Naive thymus-derived CD8-positive, alpha-beta T cell (primary cell): ENCODE results near the gene SMIM43. TPM values are rescaled to one million over a fixed set of nuclear protein-coding genes. Genes with fewer than 3 reads are reported as not detected.

Experiments used
- ATAC-seq, 2 donors: fragments of 150-1000 bp; cut with Tn5 transposase in 1 of 2; sonication (Bioruptor Pico), chemical (Tn5 transposase) in 1 of 2; 1 replicate in 1 of 2; 2 replicates in 1 of 2; pipeline ENCODE4 v1.10.0; 2021; ENCODE audit warnings: mild to moderate bottlenecking in 2 of 2, moderate library complexity in 2 of 2
- POLR2A ChIA-PET: fragments of 350-600 bp; sonication (Branson Sonifier 250); formaldehyde crosslinking; loops from one replicate; lab custom pipeline; 2021; ENCODE audit warnings: antibody characterized with exemption; lab: Charles Lee
- DNase-seq, 10 donors: peaks; one replicate each; pipeline versions ENCODE4 v3.0.0 to v3.0.0-alpha.2; 2020 to 2022
- H3K27ac Mint-ChIP-seq, 10 donors: one replicate each; pipeline ENCODE4 v1.8.0; 2020 to 2022; ENCODE audit warnings: mild to moderate bottlenecking in 10 of 10, mixed read lengths in 10 of 10, moderate library complexity in 4 of 10, inconsistent platforms in 1 of 10
- H3K27me3 Mint-ChIP-seq, 5 donors: one replicate each; pipeline ENCODE4 v1.8.0; 2021 to 2022; ENCODE audit warnings: mixed read lengths in 5 of 5
- H3K36me3 Mint-ChIP-seq, 3 donors: one replicate each; pipeline ENCODE4 v1.8.0; 2020 to 2022; ENCODE audit warnings: mixed read lengths in 3 of 3, mild to moderate bottlenecking in 2 of 3, inconsistent platforms in 1 of 3
- H3K4me1 Mint-ChIP-seq, 4 donors: one replicate each; pipeline ENCODE4 v1.8.0; 2021 to 2022; ENCODE audit warnings: mixed read lengths in 4 of 4
- H3K4me3 Mint-ChIP-seq, 10 donors: one replicate each; pipeline ENCODE4 v1.8.0; 2020 to 2022; ENCODE audit warnings: mild to moderate bottlenecking in 10 of 10, mixed read lengths in 10 of 10, moderate library complexity in 6 of 10, inconsistent platforms in 1 of 10
- H3K9me3 Mint-ChIP-seq, 9 donors: one replicate each; pipeline ENCODE4 v1.8.0; 2020 to 2022; ENCODE audit warnings: mixed read lengths in 9 of 9, mild to moderate bottlenecking in 3 of 9, inconsistent platforms in 1 of 9, moderate library complexity in 1 of 9
- polyA plus RNA-seq, 3 donors: library from polyadenylated mRNA; unstranded; fragments of 300-500 nt; fragmentation: Illumina TruSeq; gene quantifications; one replicate each; pipeline ENCODE4 v1.2.3, GENCODE V29; 2021
- total RNA-seq, 8 experiments: library from RNA in 2 of 8; stranded (reverse) in 2 of 8; gene quantifications; one replicate each; pipeline ENCODE4 v1.2.3 and lab custom pipeline; 2021 to 2026

Gene SMIM43
- total and polyA plus RNA-seq, 5 experiments from 2014 or later = not detected

GRCh38 chr4:121724671-121725070, 40.3 kb downstream of the SMIM43 start:
- Mint-ChIP-seq H3K4me3 (no peak overlapping the region), H3K9me3 (no peaks in the 10 kb centered on the region), H3K4me1 (no peaks in the 10 kb centered on the region), H3K27ac (no peak overlapping the region), H3K36me3 (no peaks in the 10 kb centered on the region), H3K27me3 (peaks cover 0 to 3% (median 0%) of the 10 kb centered on the region in 5 donors)
- POLR2A ChIA-PET = no interaction called here
- DNase-seq (no peak), ATAC-seq (no peak)

DNA sequence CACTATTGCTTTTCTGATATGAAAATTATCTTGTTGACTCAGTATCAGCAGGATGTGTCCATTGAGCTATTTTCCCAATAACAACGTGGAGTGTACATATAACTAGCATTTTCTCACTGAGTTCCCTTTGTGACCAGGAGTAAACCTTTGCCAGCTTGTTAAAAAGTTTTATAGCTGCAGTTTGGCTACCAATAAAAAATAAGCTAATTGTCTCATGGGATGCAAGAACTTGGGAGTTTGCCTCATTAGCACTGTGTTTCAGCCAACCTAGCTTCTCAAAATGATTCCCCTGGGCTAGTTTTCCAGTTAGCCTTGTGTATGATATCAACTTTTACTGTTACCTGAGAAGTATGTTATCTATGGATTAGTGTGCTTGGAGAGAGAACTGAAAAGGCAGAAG, 43.3 kb downstream of the SMIM43 start:
- no peak for DNase-seq
- no peak for ATAC-seq

GRCh38 chr4:121720109-121720508, 44.9 kb downstream of the SMIM43 start:
- DNase-seq = no peak
- POLR2A ChIA-PET = no interaction called here
- Mint-ChIP-seq H3K27ac (no peak overlapping the region), H3K4me1 (no peaks in the 10 kb centered on the region), H3K27me3 (peaks cover 3 to 23% (median 12%) of the 10 kb centered on the region in 5 donors), H3K36me3 (no peaks in the 10 kb centered on the region), H3K9me3 (no peaks in the 10 kb centered on the region), H3K4me3 (no peak overlapping the region)
- no peak for ATAC-seq

More for the DNA sequence above, 43.3 kb downstream of the SMIM43 start:
- POLR2A ChIA-PET = no interaction called here
- H3K4me3 Mint-ChIP-seq = no peak overlapping the region
- H3K36me3 Mint-ChIP-seq = no peaks in the 10 kb centered on the region
- H3K27ac Mint-ChIP-seq = no peak overlapping the region
- H3K9me3 Mint-ChIP-seq = no peaks in the 10 kb centered on the region
- H3K27me3 Mint-ChIP-seq = peaks cover 0 to 11% (median under 1%) of the 10 kb centered on the region in 5 donors
- no peaks in the 10 kb centered on the region for H3K4me1 Mint-ChIP-seq

DNA sequence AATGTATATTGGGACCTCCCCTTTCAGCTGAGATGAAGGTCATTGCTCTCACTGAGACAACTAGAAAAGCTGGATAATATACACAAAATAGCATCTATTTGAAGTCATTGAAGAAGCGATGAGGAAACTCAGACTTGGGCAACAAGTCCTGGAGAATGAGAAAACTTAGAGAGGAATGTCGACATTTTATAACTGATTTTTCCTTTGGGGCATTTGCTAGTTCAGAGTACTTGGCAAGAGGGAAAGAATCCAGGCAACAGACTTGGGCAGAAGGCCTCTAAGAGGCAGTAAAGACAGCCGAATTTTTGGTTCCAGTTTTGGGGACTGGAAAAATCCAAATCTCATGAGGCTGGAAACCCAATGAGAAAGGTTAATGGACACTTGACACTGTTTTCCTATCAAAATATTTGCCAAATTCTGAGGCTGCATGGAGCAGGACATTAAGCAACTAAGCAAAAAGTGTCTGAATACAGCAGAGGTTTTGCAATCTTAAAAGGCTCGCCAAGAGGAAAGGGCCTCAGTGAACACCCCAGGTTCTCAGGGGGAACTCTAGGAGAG, 47.2 kb downstream of the SMIM43 start:
- DNase-seq = no peak
- no peaks in the 10 kb centered on the region for H3K36me3 Mint-ChIP-seq
- H3K9me3 Mint-ChIP-seq = no peaks in the 10 kb centered on the region
- H3K4me1 Mint-ChIP-seq = no peaks in the 10 kb centered on the region
- POLR2A ChIA-PET = no interaction called here
- peaks cover 10 to 36% (median 17%) of the 10 kb centered on the region in 5 donors for H3K27me3 Mint-ChIP-seq
- no peak overlapping the region for H3K4me3 Mint-ChIP-seq
- H3K27ac Mint-ChIP-seq = no peak overlapping the region
- no peak for ATAC-seq

DNA sequence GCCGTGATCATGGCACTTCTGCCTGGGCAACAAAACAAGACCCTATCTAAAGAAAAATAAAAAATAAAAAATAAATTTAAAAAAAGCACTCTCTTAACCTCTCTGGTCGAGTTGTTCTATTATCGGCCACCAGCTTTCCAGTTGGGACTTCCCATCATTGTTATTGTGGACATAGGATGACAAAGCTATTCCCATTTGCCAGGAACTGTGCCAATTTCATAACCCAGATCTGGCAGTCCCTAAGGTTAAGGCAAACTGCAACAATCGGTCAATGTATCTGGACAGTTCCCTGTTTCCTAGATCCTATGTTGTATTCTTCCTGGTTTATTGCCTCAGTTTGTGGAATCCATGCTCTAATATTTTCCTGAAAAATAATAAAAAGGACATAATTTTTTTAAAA, 50.4 kb downstream of the SMIM43 start:
- Mint-ChIP-seq H3K36me3 (no peaks in the 10 kb centered on the region), H3K27me3 (peaks cover 22 to 63% (median 36%) of the 10 kb centered on the region in 5 donors), H3K27ac (no peak overlapping the region), H3K4me1 (peaks cover 0 to 6% (median 5%) of the 10 kb centered on the region in 4 donors), H3K4me3 (no peak overlapping the region), H3K9me3 (no peaks in the 10 kb centered on the region)
- POLR2A ChIA-PET = no interaction called here
- ATAC-seq = no peak
- DNase-seq = no peak

GRCh38 chr4:121712783-121713182, 52.2 kb downstream of the SMIM43 start:
- POLR2A ChIA-PET = no interaction called here
- Mint-ChIP-seq H3K4me3 (no peak overlapping the region), H3K27me3 (peaks cover 30 to 81% (median 50%) of the 10 kb centered on the region in 5 donors), H3K27ac (no peak overlapping the region), H3K36me3 (no peaks in the 10 kb centered on the region), H3K4me1 (peaks cover 0 to 6% (median 5%) of the 10 kb centered on the region in 4 donors), H3K9me3 (no peaks in the 10 kb centered on the region)
- DNase-seq = no peak
- ATAC-seq = no peak

- ATAC-seq = no peak
- H3K27ac Mint-ChIP-seq = no peak overlapping the region
- peak overlapping the region in 1 of 10 donors; percentile 15 for H3K4me3 Mint-ChIP-seq
- H3K36me3 Mint-ChIP-seq = no peaks in the 10 kb centered on the region
- POLR2A ChIA-PET = no interaction called here
- DNase-seq = no peak
- H3K27me3 Mint-ChIP-seq = peaks cover 30 to 87% (median 50%) of the 10 kb centered on the region in 5 donors
- H3K4me1 Mint-ChIP-seq = peaks cover 0 to 9% (median 6%) of the 10 kb centered on the region in 4 donors
- H3K9me3 Mint-ChIP-seq = no peaks in the 10 kb centered on the region
These were observed 52.8 kb downstream of the SMIM43 start for GRCh38 chr4:121712001-121712651.

GRCh38 chr4:121711263-121712000, 53.5 kb downstream of the SMIM43 start:
- H3K4me1 Mint-ChIP-seq = peaks cover 4 to 16% (median 7%) of the 10 kb centered on the region in 4 donors
- H3K27me3 Mint-ChIP-seq = peaks cover 31 to 91% (median 56%) of the 10 kb centered on the region in 5 donors
- no peak overlapping the region for H3K27ac Mint-ChIP-seq
- H3K4me3 Mint-ChIP-seq = peak overlapping the region in 6 of 10 donors; percentile 3 to 64 (median 44)
- DNase-seq = peak in 1 of 10 donors; percentile 4
- no peaks in the 10 kb centered on the region for H3K36me3 Mint-ChIP-seq
- H3K9me3 Mint-ChIP-seq = no peaks in the 10 kb centered on the region
- peak; percentile 46 to 51 for ATAC-seq
- POLR2A ChIA-PET = no interaction called here

DNA sequence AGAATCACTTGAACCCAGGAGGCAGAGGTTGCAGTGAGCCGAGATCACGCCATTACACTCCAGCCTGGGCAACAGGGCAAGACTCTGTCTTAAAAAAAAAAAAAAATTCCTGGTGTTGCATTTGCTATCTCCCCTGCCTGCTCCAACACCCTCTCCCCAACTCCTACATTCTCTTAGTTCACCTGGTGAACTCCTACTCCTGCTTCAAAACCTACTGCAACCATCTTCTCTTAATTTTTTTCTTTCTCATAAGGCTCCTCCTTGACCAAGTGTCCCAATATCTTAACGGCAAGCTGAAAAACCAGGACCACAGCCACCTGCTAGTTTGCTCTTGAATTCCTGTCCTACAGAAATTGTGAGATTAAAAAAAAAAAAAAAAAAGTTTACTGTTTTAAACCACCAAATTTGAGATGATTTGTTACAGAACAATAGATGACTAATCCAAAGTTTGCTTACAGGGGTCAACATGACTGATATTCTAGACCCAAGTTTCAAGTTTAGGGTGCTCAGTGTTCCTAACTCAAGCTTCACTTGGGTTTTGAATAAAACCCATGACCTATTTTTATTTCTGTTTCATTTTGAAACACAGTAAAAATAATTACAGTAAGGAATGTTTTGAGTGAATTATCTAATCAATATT, 55.1 kb downstream of the SMIM43 start:
- POLR2A ChIA-PET = no interaction called here
- H3K9me3 Mint-ChIP-seq = no peaks in the 10 kb centered on the region
- no peak overlapping the region for H3K27ac Mint-ChIP-seq
- DNase-seq (no peak), ATAC-seq (no peak)
- peaks cover 29 to 80% (median 48%) of the 10 kb centered on the region in 5 donors for H3K27me3 Mint-ChIP-seq
- no peaks in the 10 kb centered on the region for H3K36me3 Mint-ChIP-seq
- no peak overlapping the region for H3K4me3 Mint-ChIP-seq
- peaks cover 6 to 21% (median 7%) of the 10 kb centered on the region in 4 donors for H3K4me1 Mint-ChIP-seq

Other genes with a start within 250 kb of the SMIM43 start
- 10 to 100 TPM; 38.2 to 40.7 TPM for gene ANXA5, start 68.2 kb downstream of the SMIM43 start, total RNA-seq
- gene ANXA5, start 68.2 kb downstream of the SMIM43 start, polyA plus RNA-seq = 10 to 100 TPM; 24.8 to 93.3 (median 87.5) TPM
- gene EXOSC9, start 36.2 kb upstream of the SMIM43 start, total RNA-seq = 10 to 100 TPM; 41.6 to 45.7 TPM
- 10 to 100 TPM; 37.0 to 44.6 (median 38.4) TPM for gene EXOSC9, start 36.2 kb upstream of the SMIM43 start, polyA plus RNA-seq
- 1 to 10 TPM; 1.1 to 1.3 TPM for gene CCNA2, start 58.7 kb upstream of the SMIM43 start, total RNA-seq
- gene CCNA2, start 58.7 kb upstream of the SMIM43 start, polyA plus RNA-seq = under 1 TPM in 1 of 3 donors, not detected in 2; 0.51 TPM
- gene BBS7, start 105.3 kb upstream of the SMIM43 start, total RNA-seq = 10 to 100 TPM; 13.7 to 13.9 TPM
- 1 to 10 TPM; 5.6 to 9.1 (median 8.7) TPM for gene BBS7, start 105.3 kb upstream of the SMIM43 start, polyA plus RNA-seq
- gene TRPC3, start 186.9 kb upstream of the SMIM43 start, total RNA-seq = not detected
- under 1 TPM in 1 of 3 donors, not detected in 2; 0.31 TPM for gene TRPC3, start 186.9 kb upstream of the SMIM43 start, polyA plus RNA-seq